IPS-20b (cell line): ENCODE measurements around the gene GON4L.

Experiments
- H3K27ac ChIP-seq: one replicate; pipeline ENCODE4 v1.5.1; 2013; ENCODE audit warnings: low read length
- H3K27me3 ChIP-seq: 2 replicates; pipeline ENCODE4 v1.6.1; 2013; ENCODE audit warnings: mild to moderate bottlenecking, low read length, inconsistent platforms; ENCODE audit not compliant: insufficient read depth
- H3K36me3 ChIP-seq: 2 replicates; pipeline ENCODE4 v1.6.1; 2013; ENCODE audit warnings: low read depth, mild to moderate bottlenecking, inconsistent platforms, low read length, moderate library complexity; ENCODE audit not compliant: insufficient read depth
- H3K4me1 ChIP-seq: 2 replicates; pipeline ENCODE4 v1.6.1; 2013; ENCODE audit warnings: mild to moderate bottlenecking, control low read depth, inconsistent platforms, low read length, moderate library complexity; ENCODE audit not compliant: insufficient read depth
- H3K4me3 ChIP-seq: 2 replicates; pipeline ENCODE4 v1.5.1; 2013; ENCODE audit warnings: mild to moderate bottlenecking, low read length, inconsistent platforms
- H3K9ac ChIP-seq: 2 replicates; pipeline ENCODE4 v1.6.1; 2013; ENCODE audit warnings: low read depth, mild to moderate bottlenecking, inconsistent platforms, low read length, moderate library complexity
- H3K9me3 ChIP-seq: 2 replicates; pipeline ENCODE4 v1.6.1; 2013; ENCODE audit warnings: mild to moderate bottlenecking, low read depth, low read length, inconsistent platforms; ENCODE audit not compliant: insufficient read depth

The GON4L gene

DNA sequence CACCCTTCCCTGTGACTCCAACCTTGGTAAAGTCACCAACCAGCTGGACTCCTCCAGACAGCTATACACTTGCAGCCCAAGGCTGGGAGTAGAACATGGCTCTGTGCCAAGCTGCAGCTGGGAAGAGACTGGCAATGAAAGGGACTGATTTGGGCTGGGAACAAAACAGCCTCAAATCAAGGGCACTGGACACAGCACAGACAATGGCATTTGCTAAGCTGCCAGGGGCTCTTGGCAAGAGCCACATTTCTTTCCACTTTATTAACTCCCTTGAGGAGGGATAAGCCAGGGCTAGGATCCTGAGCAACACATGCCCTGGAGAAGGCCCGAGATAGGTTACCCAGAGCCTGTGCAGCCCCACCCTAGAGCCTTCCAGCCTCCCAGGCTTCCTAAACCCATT, 14.4 kb upstream of the GON4L start:
- Histone ChIP-seq H3K4me1 (no peaks in the 10 kb centered on the region), H3K9ac (no peak overlapping the region; the same call in 1 of the 2 replicates), H3K36me3 (no peaks in the 10 kb centered on the region), H3K27me3 (no peaks in the 10 kb centered on the region), H3K27ac (no peak overlapping the region), H3K9me3 (no peaks in the 10 kb centered on the region), H3K4me3 (no peak overlapping the region)

DNA sequence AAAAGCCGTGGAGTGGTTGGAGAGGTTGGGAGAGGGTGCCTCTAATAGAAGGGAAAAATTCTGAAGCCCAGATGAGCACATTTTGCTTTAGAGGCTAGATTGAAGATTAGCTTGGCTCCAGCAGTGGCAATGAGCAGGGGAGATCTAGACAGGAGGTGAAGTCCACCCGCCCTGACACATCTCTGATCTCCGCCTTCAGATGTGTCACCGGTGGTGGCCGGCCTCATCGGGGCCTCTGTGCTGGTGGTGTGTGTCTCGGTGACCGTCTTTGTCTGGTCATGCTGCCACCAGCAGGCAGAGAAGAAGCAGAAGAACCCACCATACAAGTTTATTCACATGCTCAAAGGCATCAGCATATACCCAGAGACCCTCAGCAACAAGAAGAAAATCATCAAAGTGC, 10.8 kb upstream of the GON4L start:
- Histone ChIP-seq H3K9ac (no peak overlapping the region), H3K36me3 (no peaks in the 10 kb centered on the region), H3K9me3 (no peaks in the 10 kb centered on the region), H3K4me1 (no peaks in the 10 kb centered on the region), H3K27me3 (no peaks in the 10 kb centered on the region), H3K4me3 (no peak overlapping the region), H3K27ac (no peak overlapping the region)

DNA sequence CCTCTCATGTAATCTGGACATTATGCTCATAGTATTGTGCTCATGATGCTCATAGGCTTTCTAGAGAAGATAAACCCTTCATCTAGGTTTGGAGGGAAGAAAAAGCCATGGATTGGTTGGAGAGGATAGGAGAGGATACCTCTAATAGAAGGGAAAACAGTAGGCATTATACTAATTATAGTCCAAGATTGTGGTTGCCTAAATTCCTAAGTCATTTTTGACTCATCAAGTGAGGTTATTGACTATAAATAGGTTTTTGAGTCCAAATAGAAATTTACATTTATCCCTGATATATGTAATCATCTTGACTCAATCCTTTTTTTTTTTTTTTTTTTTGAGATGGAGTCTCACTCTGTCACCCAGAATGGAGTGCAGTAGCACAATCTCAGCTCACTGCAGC, 7.4 kb upstream of the GON4L start:
- H3K27ac ChIP-seq = no peak overlapping the region
- no peak overlapping the region for H3K4me3 ChIP-seq
- no peak overlapping the region for H3K9ac ChIP-seq
- H3K9me3 ChIP-seq = no peaks in the 10 kb centered on the region
- peaks cover 5% of the 10 kb centered on the region; the same call in 1 of the 2 replicates for H3K4me1 ChIP-seq
- no peaks in the 10 kb centered on the region for H3K27me3 ChIP-seq
- no peaks in the 10 kb centered on the region for H3K36me3 ChIP-seq

DNA sequence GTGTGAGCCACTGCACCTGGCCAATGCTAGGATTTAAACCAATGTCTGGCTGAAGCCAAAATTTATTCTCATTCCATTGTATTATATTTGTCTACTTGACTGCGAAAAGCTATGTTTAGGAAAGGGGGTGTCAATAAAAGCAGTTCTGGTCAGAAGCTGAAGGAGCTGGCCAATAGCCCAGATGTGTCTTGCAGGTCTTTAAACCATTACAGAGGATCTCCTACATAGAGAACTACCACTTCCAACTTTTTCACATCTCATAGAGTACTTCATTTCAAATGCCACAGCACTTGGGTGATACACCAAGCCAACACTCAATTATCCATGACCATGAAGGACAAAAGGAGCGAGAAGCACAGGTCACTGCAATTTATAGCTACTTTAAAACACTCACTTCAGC, 4.9 kb upstream of the GON4L start:
- H3K27ac ChIP-seq = no peak overlapping the region

DNA sequence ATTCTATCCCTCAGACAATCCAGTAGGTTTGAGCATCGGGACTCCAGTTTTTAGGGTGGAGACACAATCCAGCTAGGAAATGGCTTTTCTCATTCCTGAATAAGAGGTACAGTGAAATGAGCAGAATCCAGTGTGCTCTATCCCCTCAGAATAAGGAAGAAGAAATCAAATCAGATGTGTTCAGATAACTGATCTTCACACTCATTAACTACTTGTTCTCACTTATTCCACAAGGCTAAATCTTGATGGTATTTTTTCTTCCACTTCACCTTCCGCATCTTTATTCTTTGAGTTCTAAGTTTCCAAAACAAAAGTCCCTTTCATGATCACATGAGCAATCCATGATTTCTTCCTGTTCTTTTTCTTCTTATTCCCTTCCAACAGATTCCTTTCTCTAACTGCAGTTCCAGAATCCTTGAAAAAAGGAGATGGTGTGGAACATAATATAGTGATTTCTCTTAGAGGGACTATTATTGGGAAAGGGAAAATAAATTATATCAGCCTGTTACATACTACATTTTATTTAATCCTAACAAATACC, 4.0 kb upstream of the GON4L start:
- no peaks in the 10 kb centered on the region for H3K36me3 ChIP-seq
- peak overlapping the region; percentile 93; the same call in 1 of the 2 replicates for H3K9ac ChIP-seq
- peak overlapping the region; percentile 73; the same call in 1 of the 2 replicates for H3K4me3 ChIP-seq
- H3K4me1 ChIP-seq = peaks cover 5% of the 10 kb centered on the region; the same call in 1 of the 2 replicates
- H3K27ac ChIP-seq = peak overlapping the region; percentile 69
- no peaks in the 10 kb centered on the region for H3K27me3 ChIP-seq
- no peaks in the 10 kb centered on the region for H3K9me3 ChIP-seq

More for the DNA sequence above, 4.9 kb upstream of the GON4L start:
- Histone ChIP-seq H3K9me3 (no peaks in the 10 kb centered on the region), H3K27me3 (no peaks in the 10 kb centered on the region), H3K4me3 (no peak overlapping the region), H3K9ac (no peak overlapping the region), H3K36me3 (no peaks in the 10 kb centered on the region), H3K4me1 (peaks cover 5% of the 10 kb centered on the region; the same call in 1 of the 2 replicates)

DNA sequence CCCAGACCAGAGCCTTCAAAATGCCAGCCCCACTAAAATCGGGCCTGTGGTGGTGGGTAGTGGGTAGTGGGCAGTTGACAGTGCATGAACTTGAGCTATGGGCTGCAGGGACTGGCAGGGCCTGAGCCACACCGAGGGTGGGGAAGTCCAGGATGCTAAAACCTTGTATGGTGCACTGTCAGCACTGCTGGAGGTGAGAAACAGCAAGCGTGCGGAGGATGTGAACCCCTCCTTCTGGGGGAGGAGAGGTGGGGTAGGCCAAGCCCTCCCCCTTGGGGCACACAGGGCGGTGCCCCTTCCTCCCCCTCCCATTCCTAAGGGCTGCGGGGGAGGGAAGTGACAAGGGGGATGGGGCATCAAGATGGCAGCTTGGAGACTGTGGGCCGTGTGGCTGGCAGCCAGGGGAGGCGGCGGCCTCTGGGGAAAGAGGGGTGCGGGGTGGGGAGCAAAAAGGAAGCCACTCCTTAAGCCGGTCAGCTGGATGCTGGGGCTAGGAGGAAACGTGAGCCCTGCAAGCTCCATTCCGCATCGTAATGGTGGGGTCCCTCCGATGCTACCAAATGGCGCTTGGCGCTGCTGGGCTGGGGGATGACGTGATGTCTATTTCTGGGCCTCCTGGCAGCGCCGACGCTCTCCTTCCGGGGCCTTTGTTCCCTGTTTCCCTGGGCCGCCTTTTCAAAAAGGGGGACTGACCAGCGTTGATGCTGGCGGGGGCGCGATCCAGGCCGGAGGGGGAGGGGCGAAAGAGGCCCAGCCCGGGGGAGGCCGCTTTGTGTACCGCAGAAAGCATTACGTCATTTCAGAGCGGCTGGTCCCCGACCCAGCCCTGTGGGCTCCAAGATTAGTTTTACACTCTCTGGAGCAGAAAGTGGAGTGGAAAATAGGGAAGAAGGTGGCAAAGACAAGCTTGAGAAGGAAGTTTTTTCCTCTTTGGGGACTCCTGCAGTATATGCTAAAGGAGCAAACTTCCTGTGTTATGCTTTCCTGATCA, 3.2 kb upstream of the GON4L start:
- peaks cover 5% of the 10 kb centered on the region; the same call in 1 of the 2 replicates for H3K4me1 ChIP-seq
- H3K4me3 ChIP-seq = peak overlapping the region; percentile 73; the same call in 1 of the 2 replicates
- peak overlapping the region; percentile 69 for H3K27ac ChIP-seq
- no peaks in the 10 kb centered on the region for H3K36me3 ChIP-seq
- no peaks in the 10 kb centered on the region for H3K9me3 ChIP-seq
- peak overlapping the region; percentile 93; the same call in 1 of the 2 replicates for H3K9ac ChIP-seq
- no peaks in the 10 kb centered on the region for H3K27me3 ChIP-seq

DNA sequence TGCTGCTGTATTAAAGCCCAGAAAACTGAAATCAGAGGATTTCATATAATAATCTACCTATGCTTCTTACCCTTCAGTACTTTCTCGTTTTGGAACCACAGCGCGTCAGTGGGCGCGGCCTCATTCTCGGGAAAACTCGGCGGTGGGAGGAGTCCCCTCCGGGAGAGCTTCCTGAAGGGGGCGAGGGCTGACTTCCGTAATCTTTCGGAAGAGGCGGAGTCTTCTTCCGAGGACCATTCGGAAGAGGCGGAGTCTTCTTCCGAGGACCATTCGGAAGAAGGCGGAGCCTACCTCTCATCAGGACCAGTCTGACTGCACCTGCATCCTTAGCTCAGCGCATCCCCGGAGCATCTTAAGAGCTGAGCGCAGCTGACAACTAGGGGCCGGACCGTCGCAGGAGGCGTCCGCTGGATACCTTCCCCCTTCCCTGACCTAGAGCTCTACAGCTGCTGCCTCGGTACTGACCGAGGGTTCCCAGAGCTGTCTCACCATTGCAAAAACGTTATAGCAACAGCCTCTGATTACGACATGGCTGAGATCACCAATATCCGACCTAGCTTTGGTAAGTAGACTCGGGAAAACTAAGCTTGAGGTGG, 2.3 kb upstream of the GON4L start, which contains the start of gene SYT11:
TSS of gene SYT11 (plus strand) at position 334 of the 596 bp plus-strand sequence. CDS start at position 529, 195 bp downstream.
- Histone ChIP-seq H3K9me3 (no peaks in the 10 kb centered on the region), H3K36me3 (peaks cover 7% of the 10 kb centered on the region), H3K9ac (peak within 1 kb of the TSS; percentile 93; the same call in 1 of the 2 replicates), H3K27ac (peak within 1 kb of the TSS; percentile 69), H3K4me3 (peak within 1 kb of the TSS; percentile 73), H3K4me1 (peaks cover 5% of the 10 kb centered on the region; the same call in 1 of the 2 replicates), H3K27me3 (no peaks in the 10 kb centered on the region)

DNA sequence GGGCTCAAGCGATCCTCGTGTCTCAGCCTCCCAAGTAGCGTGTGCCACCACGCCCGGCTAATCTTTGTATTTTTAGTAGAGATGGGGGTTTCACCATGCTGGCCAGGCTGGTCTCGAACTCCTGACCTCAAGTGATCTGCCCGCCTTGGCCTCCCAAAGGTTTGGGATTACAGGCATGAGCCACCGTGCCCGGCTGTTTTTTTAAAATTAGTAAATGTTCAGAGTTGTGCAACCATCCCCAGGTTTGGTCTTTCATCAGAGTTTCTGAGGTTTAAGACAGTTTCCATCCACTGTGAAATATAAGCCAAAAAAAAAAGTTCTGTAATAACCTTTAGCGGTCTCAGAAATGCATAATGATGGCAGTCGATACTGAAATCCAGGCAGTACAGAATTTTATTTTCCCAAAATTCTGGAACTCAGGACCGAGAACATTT, 1.8 kb upstream of the GON4L start:
- Histone ChIP-seq H3K27me3 (no peaks in the 10 kb centered on the region), H3K9me3 (no peaks in the 10 kb centered on the region), H3K9ac (peak overlapping the region; percentile 55; the same call in 1 of the 2 replicates), H3K27ac (no peak overlapping the region), H3K36me3 (peaks cover 13% of the 10 kb centered on the region), H3K4me1 (peaks cover 5% of the 10 kb centered on the region; the same call in 1 of the 2 replicates), H3K4me3 (peak overlapping the region; percentile 59)

DNA sequence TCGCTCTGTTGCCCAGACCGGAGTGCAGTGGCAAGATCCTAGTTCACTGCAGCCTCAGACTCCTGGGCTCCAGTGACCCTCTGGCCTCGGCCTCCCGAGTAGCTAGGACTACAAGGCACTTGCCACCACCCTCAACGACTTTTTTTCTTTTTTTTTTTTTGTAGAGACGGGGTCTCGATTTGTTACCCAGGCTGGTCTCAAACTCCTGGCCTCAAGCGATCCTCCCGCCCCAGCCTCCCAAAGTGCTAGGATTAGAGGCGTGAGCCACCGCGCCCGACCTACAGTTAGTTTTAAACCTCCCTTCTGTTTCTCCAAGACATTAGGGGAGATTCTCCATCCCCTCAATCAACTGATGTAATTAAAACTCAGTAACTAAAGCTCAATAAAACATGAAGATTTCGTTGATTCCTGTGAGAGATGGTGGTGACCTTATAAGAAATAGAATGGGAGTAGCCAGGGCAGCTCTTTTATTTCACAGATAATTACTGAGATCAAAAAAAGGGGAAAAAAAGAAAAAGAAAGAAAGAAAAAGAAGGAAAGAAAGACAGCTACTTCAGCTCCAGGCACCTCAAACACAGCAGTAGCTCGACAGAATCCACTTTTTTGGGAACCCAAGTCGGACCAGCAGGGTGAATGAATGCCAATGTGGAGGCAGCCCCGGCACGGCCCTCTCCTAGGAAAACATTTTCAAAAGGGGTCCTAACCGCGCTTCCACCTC, 598 bp downstream of the GON4L start:
- Histone ChIP-seq H3K9ac (peak overlapping the region; percentile 92), H3K36me3 (peaks cover 37% of the 10 kb centered on the region), H3K27me3 (no peaks in the 10 kb centered on the region), H3K9me3 (no peaks in the 10 kb centered on the region), H3K4me3 (peak overlapping the region; percentile 93), H3K4me1 (peaks cover 5% of the 10 kb centered on the region; the same call in 1 of the 2 replicates), H3K27ac (no peak overlapping the region)

DNA sequence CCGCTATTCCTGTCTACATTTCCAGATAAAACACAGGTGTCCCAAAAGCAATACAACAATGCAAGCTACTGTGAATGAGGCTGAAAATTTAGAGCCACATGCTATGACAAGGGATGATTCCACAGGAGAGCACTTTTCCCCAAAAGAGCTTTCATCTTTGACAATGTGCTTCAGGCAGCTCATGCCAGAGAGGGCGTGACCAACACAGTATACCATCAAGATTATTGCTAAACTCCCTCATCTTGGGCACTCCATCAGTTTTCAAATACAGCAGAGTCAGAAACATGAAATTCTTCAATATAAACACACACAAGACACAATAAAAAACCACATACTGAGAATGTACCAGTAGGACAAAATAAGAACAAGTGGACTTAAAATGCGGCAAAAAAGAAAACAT, 6.7 kb downstream of the GON4L start:
- Histone ChIP-seq H3K4me3 (no peak overlapping the region), H3K9me3 (no peaks in the 10 kb centered on the region), H3K4me1 (no peaks in the 10 kb centered on the region), H3K27me3 (no peaks in the 10 kb centered on the region), H3K27ac (no peak overlapping the region), H3K36me3 (peaks cover 82% of the 10 kb centered on the region), H3K9ac (no peak overlapping the region)
